Colonic mucosa (tissue), 4 donors: Measurements from ENCODE around the gene PPFIA2. TPM values are rescaled to one million over a fixed set of nuclear protein-coding genes. Genes with fewer than 3 reads are reported as not detected.

Source experiments
- DNase-seq: peaks from one replicate; pipeline ENCODE4 v3.0.0-alpha.2; 2020
- H3K27ac ChIP-seq: fragments of 200-600 bp; one replicate; pipeline ENCODE4 v1.8.0; 2021
- H3K27me3 ChIP-seq: fragments of 200-600 bp; one replicate; pipeline ENCODE4 v1.8.0; 2021
- H3K36me3 ChIP-seq: fragments of 200-600 bp; one replicate; pipeline ENCODE4 v1.8.0; 2021
- H3K4me1 ChIP-seq: fragments of 200-600 bp; one replicate; pipeline ENCODE4 v1.8.0; 2021; ENCODE audit warnings: mild to moderate bottlenecking
- H3K4me3 ChIP-seq: fragments of 200-600 bp; one replicate; pipeline ENCODE4 v1.8.0; 2021
- H3K9ac ChIP-seq, 2 donors: one replicate each; pipeline ENCODE4 v1.7.0; 2013; ENCODE audit warnings: control low read depth in 2 of 2, low read depth in 2 of 2, low read length in 2 of 2
- H3K9me3 ChIP-seq: fragments of 200-600 bp; one replicate; pipeline ENCODE4 v1.8.0; 2021
- intact Hi-C: fragments of 100-400 bp; cut with DNase I; formaldehyde crosslinking; loops from one replicate; pipeline ENCODE4 v1.14.1; 2022
- total RNA-seq, 2 donors: library from RNA; stranded (reverse); fragmentation: NEBNext Ultra II Directional in 1 of 2; extraction: Animal tissue kit (Norgen Biotek cat#: 25700) in 1 of 2; gene quantifications; one replicate each; pipeline ENCODE4 v1.2.1, GENCODE V29; 2021
- TF ChIP-seq, protein P1 (sequence below): fragments of 200-600 bp; IDR thresholded peaks from one replicate; pipeline ENCODE4 v1.8.0; 2022; ENCODE audit warnings: antibody characterized with exemption, mild to moderate bottlenecking
- donor health status: healthy.
- donor health status: DM: no; HTN: no; CAD: no.
- donor health status: DM: no; HTN: no; CAD: no.

Gene PPFIA2
- total RNA-seq, 2 donors from 2014 or later = 0.49 to 2.2 TPM

DNA sequence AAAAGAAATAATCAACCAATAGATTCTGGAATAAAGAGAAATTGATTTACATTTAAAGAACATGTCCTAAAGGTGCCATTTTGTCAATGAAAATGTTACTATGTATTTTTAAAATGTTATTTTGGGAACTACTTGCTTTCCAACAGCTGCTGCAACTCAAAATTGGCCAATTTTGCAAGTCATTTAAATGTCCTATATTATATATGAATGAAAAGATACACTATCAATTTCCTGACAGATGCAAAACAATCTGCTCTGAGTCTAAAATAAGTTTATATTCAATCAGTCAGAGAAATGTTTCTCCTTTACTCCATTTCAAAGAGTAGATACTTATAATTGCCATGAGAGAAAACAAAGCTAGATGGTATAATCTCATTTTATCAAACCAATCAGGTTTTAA lies 434.1 kb downstream of the PPFIA2 start:
- no peak overlapping the region for H3K27ac ChIP-seq
- DNase-seq = no peak
- no peaks in the 10 kb centered on the region for H3K4me1 ChIP-seq
- no peaks in the 10 kb centered on the region for H3K9me3 ChIP-seq
- no peak overlapping the region for H3K9ac ChIP-seq
- H3K27me3 ChIP-seq = no peaks in the 10 kb centered on the region
- no peak overlapping the region for H3K4me3 ChIP-seq
- intact Hi-C loops = no loop called here
- TF ChIP-seq, protein P1, sequence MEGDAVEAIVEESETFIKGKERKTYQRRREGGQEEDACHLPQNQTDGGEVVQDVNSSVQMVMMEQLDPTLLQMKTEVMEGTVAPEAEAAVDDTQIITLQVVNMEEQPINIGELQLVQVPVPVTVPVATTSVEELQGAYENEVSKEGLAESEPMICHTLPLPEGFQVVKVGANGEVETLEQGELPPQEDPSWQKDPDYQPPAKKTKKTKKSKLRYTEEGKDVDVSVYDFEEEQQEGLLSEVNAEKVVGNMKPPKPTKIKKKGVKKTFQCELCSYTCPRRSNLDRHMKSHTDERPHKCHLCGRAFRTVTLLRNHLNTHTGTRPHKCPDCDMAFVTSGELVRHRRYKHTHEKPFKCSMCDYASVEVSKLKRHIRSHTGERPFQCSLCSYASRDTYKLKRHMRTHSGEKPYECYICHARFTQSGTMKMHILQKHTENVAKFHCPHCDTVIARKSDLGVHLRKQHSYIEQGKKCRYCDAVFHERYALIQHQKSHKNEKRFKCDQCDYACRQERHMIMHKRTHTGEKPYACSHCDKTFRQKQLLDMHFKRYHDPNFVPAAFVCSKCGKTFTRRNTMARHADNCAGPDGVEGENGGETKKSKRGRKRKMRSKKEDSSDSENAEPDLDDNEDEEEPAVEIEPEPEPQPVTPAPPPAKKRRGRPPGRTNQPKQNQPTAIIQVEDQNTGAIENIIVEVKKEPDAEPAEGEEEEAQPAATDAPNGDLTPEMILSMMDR = no peak
- no peaks in the 10 kb centered on the region for H3K36me3 ChIP-seq

DNA sequence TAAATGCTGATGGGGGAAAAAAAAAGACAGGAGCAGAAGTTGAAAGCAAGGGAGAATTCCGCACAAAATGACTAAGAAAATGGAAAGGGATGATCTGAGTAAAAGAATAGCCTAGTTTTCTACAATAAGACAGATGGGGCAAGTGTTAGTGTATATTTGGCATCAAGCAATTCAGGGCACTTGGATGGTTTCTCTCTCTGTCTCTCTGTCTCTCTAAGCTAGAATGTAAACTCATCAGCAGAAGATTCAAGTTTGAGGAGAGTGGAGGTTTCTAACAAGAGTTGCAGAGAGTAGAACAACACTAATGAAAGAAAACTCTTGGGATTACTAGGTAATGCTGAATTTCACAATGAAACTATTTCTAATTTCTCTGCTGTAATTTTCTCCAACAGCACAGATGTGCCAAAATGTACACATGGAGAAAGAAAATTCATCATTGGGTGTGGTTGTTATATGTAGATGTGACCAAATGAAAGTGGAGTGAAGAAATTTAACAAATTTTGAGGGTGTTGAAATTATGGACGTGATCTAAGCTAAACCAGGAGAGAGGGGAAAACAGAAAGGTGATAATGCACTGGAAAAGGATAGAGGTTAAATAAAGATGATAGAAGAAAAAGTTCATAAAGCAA lies 444.1 kb downstream of the PPFIA2 start:
- TF ChIP-seq, protein P1 = no peak

DNA sequence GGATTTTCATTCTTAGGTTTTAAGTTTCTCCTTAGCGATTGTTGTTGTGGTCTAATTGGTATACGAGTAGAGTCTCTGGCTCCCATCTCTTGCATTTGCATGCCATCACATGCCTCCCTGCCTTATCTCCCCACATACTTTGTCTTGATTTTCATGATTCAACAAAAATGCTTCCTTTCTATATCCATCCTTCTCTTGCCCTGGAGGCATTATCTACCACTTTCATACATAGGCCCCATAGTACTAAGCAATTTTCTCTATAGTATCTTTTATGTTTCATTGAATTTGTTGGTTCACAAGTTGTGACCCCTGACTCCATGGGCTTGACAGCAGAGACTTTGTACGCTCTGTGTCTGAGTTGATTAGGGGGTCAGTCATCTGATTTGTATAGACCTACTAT lies 455.2 kb downstream of the PPFIA2 start:
- intact Hi-C loops = no loop called here
- H3K4me1 ChIP-seq = no peaks in the 10 kb centered on the region
- TF ChIP-seq, protein P1 = no peak
- H3K27ac ChIP-seq = no peak overlapping the region
- H3K9ac ChIP-seq = no peak overlapping the region
- H3K9me3 ChIP-seq = no peaks in the 10 kb centered on the region
- DNase-seq = no peak
- no peaks in the 10 kb centered on the region for H3K27me3 ChIP-seq
- H3K4me3 ChIP-seq = no peak overlapping the region
- H3K36me3 ChIP-seq = no peaks in the 10 kb centered on the region

More for the DNA sequence above, 444.1 kb downstream of the PPFIA2 start:
- Histone ChIP-seq H3K4me3 (no peak overlapping the region), H3K4me1 (no peaks in the 10 kb centered on the region), H3K27ac (no peak overlapping the region), H3K36me3 (no peaks in the 10 kb centered on the region), H3K27me3 (no peaks in the 10 kb centered on the region), H3K9me3 (no peaks in the 10 kb centered on the region), H3K9ac (no peak overlapping the region)
- intact Hi-C loops = no loop called here
- no peak for DNase-seq

DNA sequence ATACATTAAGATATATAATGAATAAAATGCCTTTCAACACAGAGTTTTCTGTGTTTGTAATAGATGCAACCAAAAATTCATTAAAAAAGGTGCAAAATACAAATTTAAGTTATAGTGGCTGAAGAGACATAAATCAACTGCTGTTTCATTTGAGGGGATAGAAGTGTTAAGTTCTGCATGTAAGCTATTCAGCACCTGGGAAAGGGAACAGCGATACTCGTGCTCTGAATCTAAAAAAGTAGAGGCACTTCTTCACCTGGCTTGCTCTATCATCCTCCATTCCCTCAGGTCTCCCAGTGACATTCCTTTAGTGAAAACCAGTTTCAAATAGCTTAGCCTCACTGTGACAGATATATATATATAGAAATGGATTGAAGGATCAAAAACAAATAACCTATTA lies 458.7 kb downstream of the PPFIA2 start:
- Histone ChIP-seq H3K27me3 (no peaks in the 10 kb centered on the region), H3K4me3 (no peak overlapping the region), H3K9me3 (no peaks in the 10 kb centered on the region), H3K36me3 (no peaks in the 10 kb centered on the region), H3K4me1 (no peaks in the 10 kb centered on the region), H3K27ac (no peak overlapping the region), H3K9ac (no peak overlapping the region)
- TF ChIP-seq, protein P1 = no peak
- no peak for DNase-seq
- intact Hi-C loops = no loop called here

DNA sequence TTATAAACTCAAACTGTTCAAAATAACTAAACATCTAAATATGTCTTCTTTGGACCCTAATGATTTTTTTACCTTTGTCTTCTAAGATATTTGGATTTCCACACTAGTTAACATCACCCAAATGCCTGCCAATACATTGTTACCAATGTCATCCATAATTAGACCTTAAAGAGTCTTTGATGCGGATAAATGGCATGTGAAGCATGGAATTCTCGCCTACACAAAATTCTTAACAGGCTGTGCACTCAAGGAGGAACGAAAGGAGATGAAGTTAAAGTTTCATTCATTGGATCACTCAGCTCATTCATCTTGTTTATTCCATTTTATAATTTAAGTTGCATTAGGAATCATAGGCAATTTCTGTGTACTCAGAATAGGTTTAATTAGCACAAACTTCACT lies 461.5 kb downstream of the PPFIA2 start:
- TF ChIP-seq, protein P1 = no peak
- Histone ChIP-seq H3K36me3 (no peaks in the 10 kb centered on the region), H3K9ac (no peak overlapping the region), H3K4me1 (no peaks in the 10 kb centered on the region), H3K27me3 (no peaks in the 10 kb centered on the region), H3K9me3 (no peaks in the 10 kb centered on the region), H3K4me3 (no peak overlapping the region), H3K27ac (no peak overlapping the region)
- intact Hi-C loops = no loop called here
- DNase-seq = no peak
